Effector memory CD4-positive, alpha-beta T cell (primary cell): ENCODE measurements around the gene AKAP13.

Experiments
- DNase-seq, 3 donors: peaks; one replicate each; pipeline ENCODE4 v3.0.0-alpha.2; 2020
- H3K27ac ChIP-seq: 2 replicates; pipeline ENCODE4 v1.7.0; 2013; ENCODE audit warnings: mild to moderate bottlenecking, low read length, moderate library complexity; ENCODE audit not compliant: insufficient read depth, poor library complexity, severe bottlenecking
- H3K27me3 ChIP-seq: replicated peaks from 2 replicates; pipeline ENCODE4 v1.7.0; 2013; ENCODE audit warnings: mild to moderate bottlenecking, low read length; ENCODE audit not compliant: insufficient read depth, control insufficient read depth, poor library complexity, severe bottlenecking
- H3K36me3 ChIP-seq: 2 replicates; pipeline ENCODE4 v1.7.0; 2013; ENCODE audit warnings: mild to moderate bottlenecking, low read length, moderate library complexity; ENCODE audit not compliant: control insufficient read depth, insufficient read depth
- H3K4me1 ChIP-seq: 2 replicates; pipeline ENCODE4 v1.7.0; 2013; ENCODE audit warnings: low read length, mild to moderate bottlenecking; ENCODE audit not compliant: control insufficient read depth, insufficient read depth, poor library complexity, severe bottlenecking
- H3K4me3 ChIP-seq: 2 replicates; pipeline ENCODE4 v1.7.0; 2013; ENCODE audit warnings: low read length, low read depth, mild to moderate bottlenecking; ENCODE audit not compliant: insufficient read depth, poor library complexity, severe bottlenecking
- H3K9me3 ChIP-seq: 2 replicates; pipeline ENCODE4 v1.7.0; 2013; ENCODE audit warnings: mild to moderate bottlenecking, low read length, moderate library complexity; ENCODE audit not compliant: control insufficient read depth

Gene AKAP13

DNA sequence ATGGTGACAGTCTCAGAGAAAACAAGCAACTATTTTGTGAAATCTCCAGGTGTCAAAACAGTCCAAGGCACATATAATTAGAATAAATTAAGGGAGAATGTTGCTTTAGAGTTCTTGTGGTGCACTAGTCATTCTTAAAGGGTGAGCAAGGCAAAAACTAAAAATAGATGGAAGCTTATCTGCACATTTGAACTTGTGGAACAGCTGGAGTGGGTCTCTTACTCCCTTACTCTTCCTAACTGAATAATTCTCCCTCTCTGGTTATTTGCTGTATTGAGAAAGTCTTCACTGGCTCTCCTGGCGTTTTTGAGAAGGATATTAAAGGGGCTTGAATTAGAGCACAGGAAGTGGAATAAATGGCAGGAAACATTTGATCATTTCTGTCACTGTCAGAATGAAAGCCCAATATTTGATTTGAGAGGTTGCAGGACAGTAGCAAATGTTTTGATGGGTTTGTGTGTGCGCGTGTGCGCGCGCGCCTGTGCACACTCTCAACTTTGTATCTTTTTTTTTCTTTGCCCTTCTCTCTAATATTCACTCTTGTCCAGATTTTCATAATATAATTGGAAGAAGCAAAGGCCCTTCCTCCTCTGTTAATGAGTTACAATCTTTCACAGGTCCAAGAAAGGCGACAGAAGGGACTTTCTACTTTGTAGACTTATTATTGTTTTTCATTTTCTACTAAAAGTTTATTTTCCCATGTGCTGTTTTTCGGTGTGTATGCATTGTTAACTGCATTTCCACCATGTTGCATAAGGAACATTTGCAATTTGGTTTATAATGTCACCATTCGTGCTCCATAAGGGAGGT lies 40.9 kb downstream of the AKAP13 start:
- Histone ChIP-seq H3K27ac (no peak overlapping the region), H3K36me3 (no peaks in the 10 kb centered on the region), H3K4me3 (no peak overlapping the region), H3K9me3 (no peaks in the 10 kb centered on the region), H3K27me3 (no peaks in the 10 kb centered on the region), H3K4me1 (peaks cover 17% of the 10 kb centered on the region)
- DNase-seq = no peak

DNA sequence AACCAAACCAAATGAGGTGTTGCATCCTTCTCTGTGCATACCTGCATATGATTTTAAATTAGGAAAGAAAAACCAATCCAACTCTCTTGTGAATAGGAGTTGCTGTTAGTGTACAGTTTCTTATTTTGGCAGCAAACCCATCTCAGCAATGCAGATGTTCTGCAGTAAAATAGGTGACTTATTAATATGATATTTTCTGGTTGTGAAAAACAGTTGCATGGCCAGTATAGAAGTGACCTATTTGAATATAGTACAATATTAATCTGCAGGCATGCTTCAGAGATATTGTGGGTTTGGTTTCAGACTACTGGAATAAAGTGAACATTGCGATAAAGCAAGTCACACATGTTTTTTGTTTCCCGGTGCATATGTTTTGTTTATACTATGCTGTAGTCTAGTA lies 42.2 kb downstream of the AKAP13 start:
- peaks cover 20% of the 10 kb centered on the region for H3K4me1 ChIP-seq
- no peaks in the 10 kb centered on the region for H3K9me3 ChIP-seq
- H3K4me3 ChIP-seq = no peak overlapping the region
- H3K36me3 ChIP-seq = no peaks in the 10 kb centered on the region
- H3K27me3 ChIP-seq = no peaks in the 10 kb centered on the region
- DNase-seq = no peak
- no peak overlapping the region for H3K27ac ChIP-seq

DNA sequence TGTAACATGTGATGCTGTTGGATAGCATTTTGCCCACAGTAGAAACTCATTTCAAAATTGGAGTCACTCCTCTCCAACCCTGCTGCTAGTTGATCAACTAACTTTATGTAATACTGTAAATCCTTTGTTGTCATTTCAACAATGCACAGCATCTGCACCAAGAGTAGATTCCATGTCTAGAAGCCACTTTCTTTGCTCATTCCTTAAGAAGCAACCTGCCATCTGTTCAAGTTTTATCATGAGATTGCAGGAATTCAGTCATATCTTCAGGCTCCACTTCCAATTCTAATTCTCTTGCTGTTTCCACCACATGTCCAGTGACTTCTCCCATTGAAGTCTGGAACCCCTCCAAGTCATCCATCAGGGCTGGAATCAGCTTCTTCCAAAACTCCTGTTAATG lies 42.9 kb downstream of the AKAP13 start:
- no peak for DNase-seq
- Histone ChIP-seq H3K4me1 (peaks cover 20% of the 10 kb centered on the region), H3K4me3 (no peak overlapping the region), H3K27me3 (no peaks in the 10 kb centered on the region), H3K36me3 (no peaks in the 10 kb centered on the region), H3K9me3 (no peaks in the 10 kb centered on the region), H3K27ac (no peak overlapping the region)

DNA sequence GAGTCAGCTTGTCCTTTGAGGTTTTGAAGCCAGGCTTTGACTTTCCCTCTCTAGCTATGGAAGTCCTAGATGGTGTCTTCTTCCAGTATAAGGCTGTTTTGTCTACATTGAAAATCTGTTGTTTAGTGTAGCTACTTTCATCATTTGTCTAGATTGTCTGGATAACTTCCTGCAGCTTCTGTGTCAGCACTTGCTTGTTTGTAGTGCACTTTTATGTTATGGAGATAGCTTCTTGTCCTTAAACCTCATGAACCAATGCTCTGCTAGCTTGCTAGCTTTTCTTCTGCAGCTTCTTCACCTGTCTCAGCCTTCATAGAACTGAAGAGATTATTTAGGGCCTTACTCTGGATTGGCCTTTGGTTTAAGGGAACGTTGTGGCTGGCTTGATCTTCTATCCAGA lies 43.8 kb downstream of the AKAP13 start:
- no peaks in the 10 kb centered on the region for H3K9me3 ChIP-seq
- no peak for DNase-seq
- no peak overlapping the region for H3K27ac ChIP-seq
- peaks cover 25% of the 10 kb centered on the region for H3K4me1 ChIP-seq
- no peaks in the 10 kb centered on the region for H3K27me3 ChIP-seq
- H3K36me3 ChIP-seq = no peaks in the 10 kb centered on the region
- H3K4me3 ChIP-seq = no peak overlapping the region

DNA sequence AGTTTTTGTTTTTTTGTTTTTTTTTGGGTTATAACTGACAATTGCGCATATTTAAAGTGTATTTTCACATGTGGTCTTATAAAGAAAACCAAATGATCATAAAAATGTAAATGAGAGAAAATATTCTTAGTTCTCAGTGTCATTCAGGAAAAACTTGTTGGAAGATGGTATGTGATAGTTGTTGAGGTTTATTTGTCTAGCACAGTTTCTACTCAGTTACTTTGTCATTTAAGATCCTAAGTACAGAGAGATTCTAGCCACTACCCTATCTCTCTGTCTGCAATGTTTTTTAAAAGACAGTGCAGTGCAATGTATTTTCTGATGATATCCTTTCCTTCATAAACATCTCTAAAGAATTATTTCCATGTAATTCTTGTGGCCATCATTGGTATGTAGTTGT lies 46.1 kb downstream of the AKAP13 start:
- no peaks in the 10 kb centered on the region for H3K36me3 ChIP-seq
- no peak overlapping the region for H3K27ac ChIP-seq
- H3K27me3 ChIP-seq = no peaks in the 10 kb centered on the region
- H3K9me3 ChIP-seq = no peaks in the 10 kb centered on the region
- H3K4me1 ChIP-seq = peaks cover 17% of the 10 kb centered on the region
- DNase-seq = no peak
- no peak overlapping the region for H3K4me3 ChIP-seq

DNA sequence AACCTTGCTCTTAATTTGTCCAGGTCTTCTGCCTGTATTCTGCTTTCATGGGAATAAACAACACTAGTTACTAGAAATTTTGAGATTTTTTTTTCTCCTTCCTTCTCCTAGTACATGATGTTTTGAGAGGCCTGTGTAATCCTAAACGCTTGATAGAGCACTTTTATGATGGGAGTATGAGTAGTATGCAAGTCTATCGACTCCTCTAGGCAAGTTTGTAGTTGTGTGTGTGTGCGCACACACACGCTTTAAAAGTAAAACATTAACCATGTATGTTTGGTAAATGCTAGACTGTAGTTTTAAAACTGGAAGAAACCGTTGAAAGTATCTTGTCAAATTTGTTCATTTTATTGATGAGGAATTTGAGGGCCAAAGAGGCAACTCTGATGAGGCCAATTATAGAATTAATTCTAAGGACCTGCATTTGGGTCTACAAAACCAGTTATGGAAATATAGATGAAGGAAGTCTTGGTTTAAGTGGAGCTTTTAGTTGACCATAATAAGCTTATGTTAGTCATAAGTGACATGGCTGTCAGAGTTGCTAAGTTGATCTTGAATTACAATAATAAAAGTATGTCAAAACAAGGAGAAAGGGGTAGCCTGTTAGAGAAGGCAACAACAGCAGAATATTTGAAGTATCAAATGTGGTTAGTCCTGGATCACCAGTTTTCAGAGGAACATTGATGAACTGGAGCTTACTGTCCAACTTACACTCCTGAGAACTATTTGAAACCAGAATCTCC lies 47.1 kb downstream of the AKAP13 start:
- Histone ChIP-seq H3K9me3 (no peaks in the 10 kb centered on the region), H3K4me1 (peaks cover 12% of the 10 kb centered on the region), H3K36me3 (no peaks in the 10 kb centered on the region), H3K4me3 (no peak overlapping the region), H3K27me3 (no peaks in the 10 kb centered on the region), H3K27ac (no peak overlapping the region)
- DNase-seq = no peak

DNA sequence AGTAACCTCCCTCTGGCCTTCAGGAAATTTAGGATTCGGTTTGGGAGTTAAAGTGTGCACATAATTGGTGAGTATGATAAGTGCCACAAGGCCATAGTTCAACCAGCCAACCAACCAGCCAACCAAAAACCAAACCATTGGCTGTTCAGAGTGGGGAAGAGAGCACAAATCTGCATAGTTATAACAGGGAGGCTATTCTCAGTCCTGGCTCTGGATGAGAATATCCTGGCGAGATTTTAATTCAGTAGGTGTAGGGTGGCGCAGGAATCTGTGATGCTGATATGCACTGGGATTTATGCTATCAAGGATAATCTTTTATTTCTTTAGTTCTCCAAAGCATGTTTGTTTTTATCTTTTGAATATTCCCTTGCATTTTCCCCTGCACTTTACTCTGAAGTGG lies 49.1 kb downstream of the AKAP13 start:
- no peaks in the 10 kb centered on the region for H3K36me3 ChIP-seq
- no peak overlapping the region for H3K27ac ChIP-seq
- no peak overlapping the region for H3K4me3 ChIP-seq
- no peaks in the 10 kb centered on the region for H3K27me3 ChIP-seq
- peaks cover 9% of the 10 kb centered on the region for H3K4me1 ChIP-seq
- DNase-seq = no peak
- H3K9me3 ChIP-seq = no peaks in the 10 kb centered on the region

DNA sequence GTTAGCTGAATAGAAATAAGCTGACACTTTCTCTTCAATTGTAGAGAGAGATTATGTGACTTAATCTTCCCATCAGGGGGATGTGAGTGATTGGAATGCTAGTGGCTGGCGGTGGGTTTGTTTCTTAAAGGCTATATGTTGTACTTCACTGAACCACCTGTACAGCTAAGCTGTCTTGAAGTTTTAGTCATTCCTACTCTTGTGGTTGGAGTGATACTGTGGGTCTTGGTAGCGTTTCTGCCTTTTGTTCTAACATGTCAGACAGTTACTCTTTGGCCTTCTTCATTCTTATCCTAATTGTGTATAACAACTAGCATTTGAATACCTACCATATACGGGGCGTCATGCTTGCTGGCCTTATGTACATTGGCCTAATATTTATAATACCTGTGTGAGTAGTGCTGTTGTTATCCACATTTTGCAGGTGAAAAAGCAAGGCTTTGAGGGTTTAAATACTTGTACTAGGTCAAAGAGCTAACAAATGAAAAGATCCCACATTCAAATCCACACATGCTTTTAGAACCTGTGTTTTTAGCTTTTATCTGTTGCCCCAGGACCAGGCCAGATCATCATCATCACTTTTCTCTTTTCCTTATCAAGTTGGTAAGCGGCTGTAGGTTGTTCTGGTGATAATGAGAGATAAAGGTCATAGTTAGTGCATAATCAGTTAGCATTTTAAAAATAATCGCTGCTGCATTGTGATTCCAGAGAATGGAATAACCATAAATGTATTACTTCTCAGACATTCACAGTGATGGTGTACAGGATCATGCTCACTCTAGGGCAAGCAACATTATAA lies 50.2 kb downstream of the AKAP13 start:
- no peak for DNase-seq
- Histone ChIP-seq H3K4me1 (peaks cover 9% of the 10 kb centered on the region), H3K9me3 (no peaks in the 10 kb centered on the region), H3K4me3 (no peak overlapping the region), H3K36me3 (no peaks in the 10 kb centered on the region), H3K27ac (no peak overlapping the region), H3K27me3 (no peaks in the 10 kb centered on the region)

DNA sequence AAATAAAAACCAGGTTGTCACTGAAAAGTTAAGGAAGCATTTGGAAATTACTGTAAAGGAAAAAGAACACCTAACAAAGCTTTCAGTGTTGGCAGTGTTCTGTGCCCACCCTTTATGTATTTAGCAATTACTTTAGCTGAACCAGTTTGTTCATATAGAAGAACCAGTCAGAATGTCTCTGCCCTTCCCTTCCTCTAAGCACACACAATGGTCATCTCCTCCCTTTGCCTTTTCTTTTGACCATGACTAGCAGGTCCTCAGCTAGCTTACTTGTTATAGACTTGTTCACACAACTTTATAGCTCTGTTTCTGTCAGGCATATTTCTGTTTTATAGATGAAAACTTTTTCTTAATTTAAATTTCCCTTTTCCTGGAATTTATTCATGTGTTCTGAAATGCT lies 59.6 kb downstream of the AKAP13 start:
- Histone ChIP-seq H3K4me1 (peaks cover 14% of the 10 kb centered on the region), H3K27me3 (no peaks in the 10 kb centered on the region), H3K9me3 (no peaks in the 10 kb centered on the region), H3K36me3 (no peaks in the 10 kb centered on the region), H3K27ac (no peak overlapping the region), H3K4me3 (no peak overlapping the region)
- DNase-seq = no peak

DNA sequence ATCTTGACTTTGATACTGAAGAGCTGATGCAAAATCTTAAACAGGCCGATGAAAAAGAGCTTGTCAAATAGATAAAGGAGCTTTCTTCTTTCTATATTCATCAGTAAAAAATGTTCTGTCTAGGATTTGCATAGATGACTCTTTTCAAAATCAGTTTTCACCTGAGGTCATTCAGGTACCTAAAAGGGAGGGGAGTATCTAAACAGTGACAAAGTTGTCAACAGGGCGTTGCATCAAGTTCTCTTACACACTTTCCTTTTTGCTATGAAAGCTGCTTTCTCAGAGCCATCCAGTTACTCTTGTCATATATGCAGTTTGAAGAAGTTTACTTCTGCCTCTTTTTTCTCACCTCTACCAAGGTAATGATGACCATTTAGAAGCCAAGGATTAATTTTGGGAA lies 60.0 kb downstream of the AKAP13 start:
- Histone ChIP-seq H3K36me3 (no peaks in the 10 kb centered on the region), H3K4me1 (peaks cover 14% of the 10 kb centered on the region), H3K9me3 (no peaks in the 10 kb centered on the region), H3K27ac (no peak overlapping the region), H3K4me3 (no peak overlapping the region), H3K27me3 (no peaks in the 10 kb centered on the region)
- DNase-seq = no peak
